ENCODE measurements around the gene HRNR. TPM values are rescaled to one million over a fixed set of nuclear protein-coding genes. Genes with fewer than 3 reads are reported as not detected.

HRNR gene
- total RNA-seq, 1 donor from 2014 or later, result not detected

DNA sequence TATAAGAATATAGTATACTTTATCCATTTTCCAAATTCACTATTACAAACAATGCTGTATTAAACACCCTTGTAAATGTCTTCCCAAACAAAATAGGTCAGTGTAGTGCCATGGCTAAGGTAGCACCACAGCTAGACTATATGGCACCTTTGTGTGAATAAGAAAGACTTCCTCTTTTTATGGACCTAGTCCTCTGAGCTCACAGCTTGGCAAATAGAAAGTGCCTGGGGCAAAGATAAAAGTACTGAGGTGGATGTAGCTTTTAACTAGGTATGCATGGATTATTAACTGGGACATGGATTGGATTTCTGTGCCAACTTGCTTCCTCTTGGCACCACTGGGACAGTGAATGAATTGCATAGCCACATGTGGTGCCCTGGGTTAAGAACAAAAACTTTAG lies 25.0 kb downstream of the HRNR start:
- no peaks in the 10 kb centered on the region for H3K79me2 ChIP-seq (ENCODE audit: insufficient read depth, low read length)
- peaks cover 2% of the 10 kb centered on the region for H3K36me3 Mint-ChIP-seq (ENCODE audit: low read depth, unreplicated experiment)
- no peak for FAIRE-seq
- H3K4me1 ChIP-seq (ENCODE audit: insufficient read depth, low read length), result no peaks in the 10 kb centered on the region
- DNase-seq (ENCODE audit: low read depth), result no peak
- no peak for TF ChIP-seq EZH2 (IDR thresholded peaks at IDR 0.05; ENCODE audit: insufficient read depth, low read length)
- TF ChIP-seq, protein P1, sequence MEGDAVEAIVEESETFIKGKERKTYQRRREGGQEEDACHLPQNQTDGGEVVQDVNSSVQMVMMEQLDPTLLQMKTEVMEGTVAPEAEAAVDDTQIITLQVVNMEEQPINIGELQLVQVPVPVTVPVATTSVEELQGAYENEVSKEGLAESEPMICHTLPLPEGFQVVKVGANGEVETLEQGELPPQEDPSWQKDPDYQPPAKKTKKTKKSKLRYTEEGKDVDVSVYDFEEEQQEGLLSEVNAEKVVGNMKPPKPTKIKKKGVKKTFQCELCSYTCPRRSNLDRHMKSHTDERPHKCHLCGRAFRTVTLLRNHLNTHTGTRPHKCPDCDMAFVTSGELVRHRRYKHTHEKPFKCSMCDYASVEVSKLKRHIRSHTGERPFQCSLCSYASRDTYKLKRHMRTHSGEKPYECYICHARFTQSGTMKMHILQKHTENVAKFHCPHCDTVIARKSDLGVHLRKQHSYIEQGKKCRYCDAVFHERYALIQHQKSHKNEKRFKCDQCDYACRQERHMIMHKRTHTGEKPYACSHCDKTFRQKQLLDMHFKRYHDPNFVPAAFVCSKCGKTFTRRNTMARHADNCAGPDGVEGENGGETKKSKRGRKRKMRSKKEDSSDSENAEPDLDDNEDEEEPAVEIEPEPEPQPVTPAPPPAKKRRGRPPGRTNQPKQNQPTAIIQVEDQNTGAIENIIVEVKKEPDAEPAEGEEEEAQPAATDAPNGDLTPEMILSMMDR (IDR thresholded peaks at IDR 0.05; ENCODE audit: insufficient read depth, low read depth, low read length), result no peak
- H3K27me3 Mint-ChIP-seq (ENCODE audit: low read depth, unreplicated experiment), result no peaks in the 10 kb centered on the region
- H3K27ac ChIP-seq (ENCODE audit: low read depth, low read length), result no peak overlapping the region
- no peaks in the 10 kb centered on the region for H3K36me3 ChIP-seq (ENCODE audit: insufficient read depth, low read length)
- H3K27ac Mint-ChIP-seq (ENCODE audit: unreplicated experiment), result no peak overlapping the region
- no peak overlapping the region for H3K4me2 ChIP-seq (ENCODE audit: low read length)
- H3K9ac ChIP-seq (ENCODE audit: low read length), result no peak overlapping the region
- no peaks in the 10 kb centered on the region for H3K4me1 Mint-ChIP-seq (ENCODE audit: low read depth, unreplicated experiment)
- H3K9me3 Mint-ChIP-seq (ENCODE audit: unreplicated experiment), result peaks cover 3% of the 10 kb centered on the region
- H4K20me1 ChIP-seq (ENCODE audit: insufficient read depth, low read length), result no peaks in the 10 kb centered on the region
- no peaks in the 10 kb centered on the region for H3K9me3 ChIP-seq (ENCODE audit: insufficient read depth, low read depth, low read length)
- H3K4me3 Mint-ChIP-seq (ENCODE audit: unreplicated experiment), result no peak overlapping the region
- H3K4me3 ChIP-seq (ENCODE audit: insufficient read depth, low read depth, low read length), result no peak overlapping the region
- no peaks in the 10 kb centered on the region for H3K27me3 ChIP-seq (ENCODE audit: insufficient read depth, low read length)
- no peak overlapping the region for H2AFZ ChIP-seq (ENCODE audit: low read depth, low read length)

DNA sequence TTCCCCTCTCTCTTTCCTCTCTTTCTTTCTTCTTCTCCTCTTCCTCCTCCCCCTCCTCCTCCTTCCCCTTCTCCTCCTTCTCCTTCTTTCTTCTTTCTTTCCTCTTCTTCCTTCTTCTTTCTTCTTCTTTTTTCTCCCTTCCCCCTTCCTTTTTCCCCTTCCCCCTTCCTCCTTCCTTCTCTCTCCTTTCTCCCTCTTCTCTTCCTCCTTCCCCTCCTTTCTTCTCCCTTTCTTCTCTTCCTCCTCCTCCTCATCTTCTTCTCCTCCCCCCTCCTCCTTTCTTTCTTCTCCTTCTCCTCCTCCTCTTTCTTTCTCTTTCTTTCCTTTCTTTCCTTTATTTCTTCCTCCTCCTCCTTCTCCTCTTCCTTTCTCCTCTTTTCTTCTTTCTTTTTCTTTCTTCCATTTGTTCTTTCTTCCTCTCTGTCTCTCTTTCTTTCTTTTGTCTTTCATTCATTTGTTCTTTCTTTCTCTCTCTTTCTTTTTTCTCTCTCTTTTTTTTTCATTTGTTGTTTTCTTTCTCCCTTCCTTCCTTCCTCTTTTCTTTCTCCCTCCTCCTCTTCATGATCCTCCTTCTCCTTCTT lies 26.5 kb downstream of the HRNR start:
- H3K4me1 ChIP-seq (ENCODE audit: insufficient read depth, low read length), result no peaks in the 10 kb centered on the region
- no peak overlapping the region for H3K27ac ChIP-seq (ENCODE audit: low read depth, low read length)
- Mint-ChIP-seq H3K27me3 (ENCODE audit: low read depth, unreplicated experiment) (no peaks in the 10 kb centered on the region), H3K4me3 (ENCODE audit: unreplicated experiment) (no peak overlapping the region), H3K4me1 (ENCODE audit: low read depth, unreplicated experiment) (peaks cover 2% of the 10 kb centered on the region), H3K36me3 (ENCODE audit: low read depth, unreplicated experiment) (peaks cover 2% of the 10 kb centered on the region), H3K9me3 (ENCODE audit: unreplicated experiment) (peaks cover 3% of the 10 kb centered on the region), H3K27ac (ENCODE audit: unreplicated experiment) (no peak overlapping the region)
- H3K36me3 ChIP-seq (ENCODE audit: insufficient read depth, low read length), result no peaks in the 10 kb centered on the region
- H3K9ac ChIP-seq (ENCODE audit: low read length), result no peak overlapping the region
- no peak for TF ChIP-seq EZH2 (IDR thresholded peaks at IDR 0.05; ENCODE audit: insufficient read depth, low read length)
- TF ChIP-seq, protein P1 (IDR thresholded peaks at IDR 0.05; ENCODE audit: insufficient read depth, low read depth, low read length), result no peak
- no peak for FAIRE-seq
- H4K20me1 ChIP-seq (ENCODE audit: insufficient read depth, low read length), result no peaks in the 10 kb centered on the region
- no peak overlapping the region for H3K4me3 ChIP-seq (ENCODE audit: insufficient read depth, low read depth, low read length)
- H3K9me3 ChIP-seq (ENCODE audit: insufficient read depth, low read depth, low read length), result no peaks in the 10 kb centered on the region
- H3K4me2 ChIP-seq (ENCODE audit: low read length), result no peak overlapping the region
- H2AFZ ChIP-seq (ENCODE audit: low read depth, low read length), result no peak overlapping the region
- DNase-seq (ENCODE audit: low read depth), result no peak
- H3K79me2 ChIP-seq (ENCODE audit: insufficient read depth, low read length), result no peaks in the 10 kb centered on the region
- H3K27me3 ChIP-seq (ENCODE audit: insufficient read depth, low read length), result no peaks in the 10 kb centered on the region

DNA sequence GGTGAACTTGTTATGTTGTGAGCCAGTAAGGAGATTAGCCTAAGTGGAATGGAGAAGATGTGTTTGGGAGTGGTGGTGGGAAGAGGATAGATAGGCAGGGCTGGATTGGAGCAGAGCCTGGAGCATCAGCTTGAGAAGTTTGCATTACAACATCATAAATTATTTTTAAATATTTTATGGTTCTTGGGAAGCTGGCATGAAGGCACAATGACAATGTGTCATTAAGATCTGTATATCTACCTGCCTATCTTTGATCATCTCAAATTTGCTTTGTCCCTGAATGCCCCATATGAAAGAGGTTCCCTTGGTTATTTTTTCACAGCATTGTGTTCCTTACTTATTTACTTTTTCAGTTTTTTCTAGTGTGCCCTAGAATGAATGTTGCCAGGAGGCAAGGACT lies 32.3 kb downstream of the HRNR start:
- Mint-ChIP-seq H3K27me3 (ENCODE audit: low read depth, unreplicated experiment) (peaks cover 12% of the 10 kb centered on the region), H3K4me1 (ENCODE audit: low read depth, unreplicated experiment) (peaks cover 6% of the 10 kb centered on the region), H3K36me3 (ENCODE audit: low read depth, unreplicated experiment) (peaks cover 2% of the 10 kb centered on the region), H3K27ac (ENCODE audit: unreplicated experiment) (no peak overlapping the region), H3K4me3 (ENCODE audit: unreplicated experiment) (no peak overlapping the region), H3K9me3 (ENCODE audit: unreplicated experiment) (peaks cover 3% of the 10 kb centered on the region)
- Histone ChIP-seq H3K9me3 (ENCODE audit: insufficient read depth, low read depth, low read length) (no peaks in the 10 kb centered on the region), H3K4me1 (ENCODE audit: insufficient read depth, low read length) (no peaks in the 10 kb centered on the region), H3K36me3 (ENCODE audit: insufficient read depth, low read length) (no peaks in the 10 kb centered on the region), H3K9ac (ENCODE audit: low read length) (no peak overlapping the region), H3K4me2 (ENCODE audit: low read length) (no peak overlapping the region), H3K27me3 (ENCODE audit: insufficient read depth, low read length) (peaks cover 4% of the 10 kb centered on the region), H2AFZ (ENCODE audit: low read depth, low read length) (no peak overlapping the region), H3K27ac (ENCODE audit: low read depth, low read length) (no peak overlapping the region), H3K4me3 (ENCODE audit: insufficient read depth, low read depth, low read length) (no peak overlapping the region), H3K79me2 (ENCODE audit: insufficient read depth, low read length) (no peaks in the 10 kb centered on the region), H4K20me1 (ENCODE audit: insufficient read depth, low read length) (no peaks in the 10 kb centered on the region)
- DNase-seq (ENCODE audit: low read depth) (no peak), FAIRE-seq (no peak)
- TF ChIP-seq, protein P1 (IDR thresholded peaks at IDR 0.05; ENCODE audit: insufficient read depth, low read depth, low read length), result no peak
- no peak for TF ChIP-seq EZH2 (IDR thresholded peaks at IDR 0.05; ENCODE audit: insufficient read depth, low read length)

Measured in astrocyte (in vitro differentiated cells and primary cell).